HG02759 (cell line): ENCODE measurements around the gene EEF1AKMT4.
A peak's percentile ranks its signal among the peaks of the same experiment; 100 is the strongest.

Experiments used
- ATAC-seq: cut with Tn5 transposase; IDR thresholded peaks from one replicate; pipeline ENCODE4 v1.9.1; 2021; ENCODE audit warnings: mild to moderate bottlenecking, moderate library complexity; ENCODE audit not compliant: unreplicated experiment

The EEF1AKMT4 gene

GRCh38 chr3:184235381-184236032 lies 14.0 kb upstream of the EEF1AKMT4 start:
- no peak for ATAC-seq

DNA sequence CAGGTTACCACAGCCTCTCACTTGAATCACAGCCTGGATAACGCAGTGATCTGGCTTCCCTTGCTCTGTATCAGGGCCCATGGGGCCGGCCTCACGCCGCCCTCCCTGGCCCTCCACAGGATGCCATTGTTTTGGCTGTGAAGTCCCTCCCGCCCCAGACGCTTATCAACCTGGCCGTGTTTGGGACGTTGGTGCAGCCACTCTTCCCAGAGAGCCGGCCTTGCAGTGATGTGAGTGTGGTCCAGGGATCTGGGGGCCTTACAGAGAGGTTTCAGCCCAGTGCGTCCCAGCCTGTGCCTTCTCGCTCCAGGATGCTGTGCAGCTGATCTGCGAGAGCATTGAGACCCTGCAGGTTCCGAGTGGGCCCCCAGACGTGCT lies 13.4 kb upstream of the EEF1AKMT4 start:
- no peak for ATAC-seq

DNA sequence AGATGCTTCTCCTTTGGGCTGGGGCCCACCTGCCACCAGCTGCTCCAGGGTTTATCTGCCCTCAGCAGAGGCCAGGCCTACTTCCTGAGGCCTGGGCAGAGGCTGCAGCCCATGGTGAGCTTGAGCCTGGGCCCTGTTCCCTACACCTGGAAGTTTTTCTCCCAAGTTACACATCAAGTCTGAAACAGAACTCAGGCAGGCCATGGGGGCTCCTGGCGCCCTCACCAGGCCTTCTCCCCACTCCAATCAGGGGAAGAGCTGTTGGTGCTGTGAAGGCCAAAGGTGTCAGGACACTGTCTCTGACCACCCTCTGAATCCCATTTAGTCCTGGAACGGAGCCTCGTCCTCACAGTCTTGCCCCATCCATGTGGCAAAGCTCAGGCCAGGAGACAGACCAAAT lies 12.8 kb upstream of the EEF1AKMT4 start:
- ATAC-seq = no peak

DNA sequence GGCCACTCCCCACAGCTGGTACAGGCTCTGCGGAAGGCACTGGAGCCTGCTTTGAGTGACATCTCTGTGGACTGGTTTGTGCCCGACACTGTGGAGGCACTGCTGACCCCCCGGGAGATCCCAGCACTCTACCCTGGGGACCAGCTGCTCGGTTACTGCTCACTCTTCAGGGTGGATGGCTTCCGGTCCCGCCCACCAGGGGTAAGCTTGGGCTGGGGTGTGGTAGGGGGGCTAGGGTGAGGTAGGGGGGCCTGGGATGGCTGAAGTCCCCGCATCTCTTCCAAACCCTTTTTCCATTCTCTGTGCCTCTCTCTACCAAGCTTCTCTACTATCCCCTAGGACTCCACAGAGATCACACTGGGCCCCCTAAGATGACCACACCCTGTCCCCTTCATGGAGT lies 12.3 kb upstream of the EEF1AKMT4 start:
- no peak for ATAC-seq

GRCh38 chr3:184237807-184238206 lies 11.7 kb upstream of the EEF1AKMT4 start:
- ATAC-seq = no peak

GRCh38 chr3:184238246-184238818 lies 11.1 kb upstream of the EEF1AKMT4 start:
- no peak for ATAC-seq

DNA sequence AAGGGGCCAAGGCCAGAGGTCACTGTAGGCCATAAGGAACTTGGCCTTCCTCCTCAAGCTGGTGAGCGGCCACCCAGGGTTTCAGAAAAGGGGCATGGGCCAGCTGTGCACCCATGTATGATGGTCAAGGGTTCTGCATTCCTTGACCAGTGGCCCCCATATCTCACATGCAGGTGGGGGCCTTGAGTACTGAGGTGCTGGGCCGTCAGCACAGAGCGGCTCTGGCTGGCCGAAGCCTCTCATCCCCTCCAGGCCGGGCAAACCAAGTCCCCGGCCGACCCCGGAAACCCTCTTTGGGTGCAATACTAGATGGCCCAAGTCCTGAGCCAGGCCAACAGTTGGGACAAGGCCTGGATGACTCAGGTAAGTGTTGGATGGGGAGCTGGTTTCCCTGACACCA lies 10.3 kb upstream of the EEF1AKMT4 start:
- ATAC-seq = no peak

- ATAC-seq = no peak
These were observed 9.8 kb upstream of the EEF1AKMT4 start for GRCh38 chr3:184239708-184240107.

- no peak for ATAC-seq
These were observed 8.9 kb upstream of the EEF1AKMT4 start for GRCh38 chr3:184240384-184241140.

DNA sequence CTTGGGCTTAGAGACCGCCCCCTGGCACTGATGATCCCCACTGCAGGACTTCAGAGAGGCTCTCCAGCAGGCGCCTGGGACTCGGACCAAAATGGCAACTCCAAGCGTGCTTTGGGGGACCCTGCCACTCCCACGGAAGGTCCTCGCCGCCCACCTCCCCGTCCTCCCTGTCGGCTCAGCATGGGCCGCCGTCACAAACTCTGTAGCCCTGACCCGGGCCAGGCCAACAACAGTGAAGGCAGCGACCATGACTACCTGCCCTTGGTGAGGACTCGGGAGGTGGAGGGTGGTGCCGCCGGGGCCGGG lies 8.4 kb upstream of the EEF1AKMT4 start:
- ATAC-seq = no peak

DNA sequence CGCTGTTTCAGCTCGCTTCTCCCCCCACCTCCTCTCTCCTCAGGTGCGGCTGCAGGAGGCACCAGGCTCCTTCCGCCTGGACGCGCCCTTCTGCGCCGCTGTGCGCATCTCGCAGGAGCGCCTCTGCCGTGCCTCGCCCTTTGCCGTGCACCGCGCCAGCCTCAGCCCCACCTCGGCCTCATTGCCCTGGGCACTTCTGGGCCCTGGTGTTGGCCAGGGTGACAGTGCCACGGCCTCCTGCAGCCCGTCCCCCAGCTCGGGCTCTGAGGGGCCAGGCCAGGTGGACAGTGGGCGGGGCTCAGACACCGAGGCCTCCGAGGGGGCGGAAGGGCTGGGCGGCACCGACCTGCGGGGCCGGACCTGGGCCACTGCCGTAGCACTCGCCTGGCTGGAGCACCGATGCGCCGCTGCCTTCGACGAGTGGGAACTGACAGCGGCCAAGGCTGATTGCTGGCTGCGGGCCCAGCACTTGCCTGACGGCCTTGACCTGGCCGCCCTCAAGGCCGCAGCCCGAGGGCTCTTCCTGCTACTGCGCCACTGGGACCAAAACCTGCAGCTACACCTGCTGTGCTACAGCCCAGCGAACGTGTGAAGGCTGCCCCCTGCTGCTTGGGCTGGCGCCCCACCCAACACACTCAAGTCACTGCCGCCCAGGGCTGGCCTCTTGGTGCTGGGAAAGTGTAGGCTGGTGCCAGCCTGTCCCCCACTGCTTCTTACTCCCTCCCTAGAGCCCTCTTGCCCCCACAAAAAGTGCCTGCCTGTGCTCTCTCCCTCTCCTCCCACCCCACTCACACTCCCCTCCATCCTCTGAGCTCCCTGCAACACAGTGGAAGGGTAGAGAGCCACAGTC lies 7.8 kb upstream of the EEF1AKMT4 start:
- ATAC-seq = no peak

DNA sequence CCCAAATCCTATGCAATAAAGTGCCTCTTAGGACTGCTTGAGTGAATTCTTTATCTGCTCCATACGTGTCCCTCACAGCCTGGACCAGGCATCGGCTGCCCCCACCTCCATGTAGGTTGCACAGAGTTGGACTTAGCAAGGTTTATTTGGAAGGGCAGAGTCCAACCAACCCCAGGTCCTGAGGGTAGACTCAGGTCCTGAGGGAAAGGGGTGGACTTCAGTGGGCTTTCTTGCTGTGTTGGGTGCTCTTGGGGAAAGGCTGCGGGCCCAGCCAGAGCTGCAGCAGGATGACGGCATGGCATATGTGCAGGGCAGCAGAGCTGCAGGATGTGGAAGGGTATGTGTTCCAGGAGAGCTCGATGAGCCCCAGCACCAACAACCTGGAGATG lies 7.2 kb upstream of the EEF1AKMT4 start:
- ATAC-seq = no peak

DNA sequence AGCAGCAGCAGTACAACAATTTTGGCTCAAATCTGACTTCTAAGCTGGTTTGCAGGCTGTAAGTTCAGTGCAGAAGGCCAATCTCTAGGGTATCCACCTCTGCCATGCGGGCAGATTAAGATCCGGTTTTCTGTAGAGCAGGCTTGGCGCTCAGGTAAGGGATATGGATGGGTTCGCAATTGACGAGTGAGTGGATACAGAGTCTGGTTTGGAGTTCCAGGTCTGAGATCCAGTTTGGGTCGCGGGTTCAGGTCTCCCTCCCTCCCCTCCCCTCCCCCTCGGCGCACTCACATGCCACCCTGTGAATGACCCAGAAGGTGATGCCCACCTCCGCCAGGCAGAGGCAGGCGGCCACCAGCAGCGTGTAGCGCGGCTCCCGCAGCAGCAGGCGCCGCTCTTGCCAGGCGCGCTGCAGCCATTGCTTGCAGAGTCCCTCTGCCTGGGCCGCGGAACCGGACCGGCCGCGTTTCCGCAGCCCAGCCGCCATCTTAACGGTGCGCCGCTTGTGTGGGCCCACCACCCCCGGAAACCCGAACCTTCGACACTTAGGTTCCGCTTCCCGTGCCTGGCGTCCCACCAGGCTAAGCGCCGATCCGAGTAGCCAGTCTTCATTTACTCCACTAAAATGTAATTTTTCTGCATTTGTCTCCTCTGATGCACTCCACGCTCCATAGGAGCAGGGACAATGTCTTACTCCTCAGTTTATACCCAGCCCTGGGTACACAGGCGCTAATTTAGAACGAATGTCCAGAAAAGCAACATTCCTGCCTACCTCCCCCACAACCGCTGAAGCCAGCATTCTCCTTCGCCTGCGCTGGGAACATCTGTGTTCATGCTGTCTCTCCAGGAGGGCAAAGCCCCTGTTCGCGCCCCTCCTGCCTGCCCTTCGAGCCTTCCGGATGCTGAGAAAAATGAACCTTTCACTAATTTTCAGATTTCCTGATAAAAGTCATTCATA lies 739 bp upstream of the EEF1AKMT4 start, which contains the start of gene ALG3:
Gene ALG3, minus strand, starts transcription at position 509 of the 958 bp plus-strand sequence. Its CDS starts 22 bp downstream, at position 487.
- ATAC-seq = peak; percentile 64

GRCh38 chr3:184250167-184250828 lies 826 bp downstream of the EEF1AKMT4 start:
- peak; percentile 50 for ATAC-seq

DNA sequence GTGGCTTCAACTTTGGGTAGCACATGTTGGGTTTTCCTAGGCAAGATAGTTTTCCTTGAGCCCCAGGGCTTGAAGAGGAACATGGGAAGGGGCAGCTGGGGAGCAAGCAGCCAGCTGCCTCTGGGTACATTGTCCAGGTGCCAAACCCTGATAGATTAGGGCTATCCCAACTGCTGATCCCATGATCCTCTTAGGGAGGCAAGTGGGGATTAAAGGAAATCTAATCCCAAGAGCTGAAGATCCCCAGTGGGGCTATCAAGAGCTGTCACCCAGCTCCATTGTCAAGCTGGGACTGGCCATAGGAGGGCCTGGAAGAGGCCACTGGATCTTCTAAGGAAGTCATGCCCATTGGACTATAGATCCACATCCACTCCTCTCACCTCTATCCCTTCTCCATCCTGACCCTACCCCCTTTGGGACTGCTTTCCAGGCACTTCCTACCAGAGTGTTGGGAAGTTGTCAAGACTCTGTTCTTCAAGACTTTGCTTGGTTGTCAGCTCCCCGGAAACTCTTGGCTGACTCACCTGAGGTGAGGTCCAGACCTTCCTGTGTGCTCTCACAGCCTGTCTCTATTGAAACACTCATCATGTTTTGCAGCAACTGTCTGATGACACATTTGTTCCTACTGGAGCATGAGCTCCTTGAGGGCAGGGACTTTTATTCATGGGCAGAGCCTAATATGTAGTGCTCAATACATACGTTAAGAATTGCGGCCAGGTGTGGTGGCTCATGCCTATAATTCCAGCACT lies 6.0 kb downstream of the EEF1AKMT4 start:
- ATAC-seq = no peak

DNA sequence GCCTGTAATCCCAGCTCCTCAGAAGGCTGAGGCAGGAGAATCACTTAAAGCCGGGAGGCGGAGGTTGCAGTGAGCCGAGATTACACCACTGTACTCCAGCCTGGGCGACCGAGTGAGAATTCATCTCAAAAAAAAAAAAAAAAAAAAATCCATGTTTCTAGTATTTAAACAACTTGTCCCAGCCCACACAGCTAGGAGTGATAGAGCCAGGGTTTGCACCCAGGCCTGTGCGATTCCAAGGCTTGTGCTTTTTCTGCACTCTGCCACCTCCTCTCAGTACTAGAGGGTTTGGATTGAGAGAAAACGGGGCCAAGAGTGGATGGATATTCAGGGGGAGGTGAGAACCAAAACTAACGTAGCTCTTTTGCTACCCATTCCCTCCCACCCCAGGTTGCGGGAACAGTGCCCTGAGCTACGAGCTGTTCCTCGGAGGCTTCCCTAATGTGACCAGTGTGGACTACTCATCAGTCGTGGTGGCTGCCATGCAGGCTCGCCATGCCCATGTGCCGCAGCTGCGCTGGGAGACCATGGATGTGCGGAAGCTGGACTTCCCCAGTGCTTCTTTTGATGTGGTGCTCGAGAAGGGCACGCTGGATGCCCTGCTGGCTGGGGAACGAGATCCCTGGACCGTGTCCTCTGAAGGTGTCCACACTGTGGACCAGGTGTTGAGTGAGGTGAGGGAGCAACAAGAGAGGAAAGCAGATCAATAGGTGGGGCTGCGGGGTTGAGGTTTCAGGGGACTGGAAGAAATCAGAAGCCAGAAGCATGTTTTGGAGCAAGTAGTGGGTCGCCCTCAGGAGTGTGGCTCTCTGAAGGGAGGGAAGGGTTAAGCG lies 7.8 kb downstream of the EEF1AKMT4 start:
- no peak for ATAC-seq

GRCh38 chr3:184258926-184259325 lies 9.5 kb downstream of the EEF1AKMT4 start:
- no peak for ATAC-seq

- no peak for ATAC-seq
These were observed 10.0 kb downstream of the EEF1AKMT4 start for GRCh38 chr3:184259396-184259877.
